Neural progenitor cell (in vitro differentiated cells): Measurements from ENCODE around the gene IL6. TPM values are rescaled to one million over a fixed set of nuclear protein-coding genes. Genes with fewer than 3 reads are reported as not detected.

ENCODE experiments used
- DNase-seq: peaks from one replicate; pipeline ENCODE4 v3.0.0-alpha.2; 2016; ENCODE audit warnings: low spot score
- H2AFZ ChIP-seq: fragments of 200-600 bp; sonication (generic); replicated peaks from 2 replicates; pipeline ENCODE4 v1.6.1; 2016; ENCODE audit warnings: antibody characterized with exemption
- H3F3A ChIP-seq: fragments of 200-600 bp; sonication (generic); 2 replicates; pipeline ENCODE4 v1.6.1; 2016; ENCODE audit warnings: antibody characterized with exemption, low read depth
- H3K27ac ChIP-seq: fragments of 200-600 bp; sonication (generic); 2 replicates; pipeline ENCODE4 v1.5.1; 2016; ENCODE audit warnings: mild to moderate bottlenecking
- H3K27me3 ChIP-seq: fragments of 200-600 bp; sonication (generic); 2 replicates; pipeline ENCODE4 v1.6.1; 2016; ENCODE audit warnings: mild to moderate bottlenecking, moderate library complexity
- H3K36me3 ChIP-seq: fragments of 200-600 bp; sonication (generic); 2 replicates; pipeline ENCODE4 v1.5.1; 2016
- H3K4me1 ChIP-seq: fragments of 200-600 bp; sonication (generic); 2 replicates; pipeline ENCODE4 v1.6.1; 2016; ENCODE audit warnings: mixed run types
- H3K4me2 ChIP-seq: fragments of 200-600 bp; sonication (generic); 2 replicates; pipeline ENCODE4 v1.6.1; 2016
- H3K4me3 ChIP-seq: fragments of 200-600 bp; sonication (generic); 2 replicates; pipeline ENCODE4 v1.5.1; 2016
- H3K79me2 ChIP-seq: fragments of 200-600 bp; sonication (generic); 2 replicates; pipeline ENCODE4 v1.6.1; 2016; ENCODE audit warnings: low read depth
- H3K9ac ChIP-seq: fragments of 200-600 bp; sonication (generic); 2 replicates; pipeline ENCODE4 v1.6.1; 2016
- H3K9me3 ChIP-seq: fragments of 200-600 bp; sonication (generic); 2 replicates; pipeline ENCODE4 v1.5.1; 2016; ENCODE audit warnings: low read depth
- H4K20me1 ChIP-seq: fragments of 200-600 bp; sonication (generic); 2 replicates; pipeline ENCODE4 v1.6.1; 2016; ENCODE audit warnings: low read depth
- H3K27ac Mint-ChIP-seq: 3 replicates; pipeline ENCODE4 v1.8.0; 2021; ENCODE audit warnings: mixed read lengths
- H3K27me3 Mint-ChIP-seq: 2 replicates; pipeline ENCODE4 v1.8.0; 2022; ENCODE audit warnings: low read depth, mild to moderate bottlenecking, inconsistent platforms, moderate library complexity, mixed read lengths; ENCODE audit not compliant: insufficient read depth
- H3K36me3 Mint-ChIP-seq: 3 replicates; pipeline ENCODE4 v1.8.0; 2021; ENCODE audit warnings: mixed read lengths
- H3K4me1 Mint-ChIP-seq: 3 replicates; pipeline ENCODE4 v1.8.0; 2021; ENCODE audit warnings: mixed read lengths
- H3K4me3 Mint-ChIP-seq: 3 replicates; pipeline ENCODE4 v1.8.0; 2021; ENCODE audit warnings: mild to moderate bottlenecking, moderate library complexity, mixed read lengths
- H3K9me3 Mint-ChIP-seq: 3 replicates; pipeline ENCODE4 v1.8.0; 2020; ENCODE audit warnings: mixed read lengths
- CTCF ChIP-seq: fragments of 200-600 bp; sonication (generic); IDR thresholded peaks from 2 replicates; pipeline ENCODE4 v1.5.1; 2017; ENCODE audit warnings: antibody characterized with exemption, mild to moderate bottlenecking
- EZH2 ChIP-seq: fragments of 200-600 bp; sonication (generic); IDR thresholded peaks from 2 replicates; pipeline ENCODE4 v1.6.1; 2017; ENCODE audit warnings: antibody characterized with exemption, mild to moderate bottlenecking, moderate library complexity
- EZH2phosphoT487 ChIP-seq: fragments of 200-600 bp; sonication (generic); IDR thresholded peaks from 2 replicates; pipeline ENCODE4 v1.6.1; 2017; ENCODE audit warnings: antibody characterized with exemption
- total RNA-seq: library from RNA; depleted of rRNA; stranded (reverse); fragments of >200 nt; gene quantifications from 2 replicates; pipeline ENCODE4 v1.2.3, GENCODE V29; 2015; ENCODE audit warnings: low replicate concordance

Gene IL6
- total RNA-seq, 1 donor from 2014 or later: not detected

GRCh38 chr7:22730921-22731654, 4.1 kb downstream of the IL6 start:
- H3K27ac Mint-ChIP-seq: no peak overlapping the region
- Histone ChIP-seq H3K79me2 (no peaks in the 10 kb centered on the region), H4K20me1 (no peaks in the 10 kb centered on the region), H3K36me3 (no peaks in the 10 kb centered on the region), H3K27me3 (peaks cover 17% of the 10 kb centered on the region), H3K4me3 (no peak overlapping the region), H2AFZ (no peak overlapping the region), H3F3A (no peaks in the 10 kb centered on the region), H3K9me3 (no peaks in the 10 kb centered on the region), H3K9ac (no peak overlapping the region), H3K27ac (no peak overlapping the region), H3K4me1 (no peaks in the 10 kb centered on the region), H3K4me2 (no peak overlapping the region)
- H3K9me3 Mint-ChIP-seq: no peaks in the 10 kb centered on the region
- H3K4me3 Mint-ChIP-seq: no peak overlapping the region
- TF ChIP-seq CTCF (no peak), EZH2 (no peak), EZH2phosphoT487 (no peak)
- H3K36me3 Mint-ChIP-seq: no peaks in the 10 kb centered on the region
- DNase-seq: no peak
- H3K27me3 Mint-ChIP-seq: peaks cover 2% of the 10 kb centered on the region
- H3K4me1 Mint-ChIP-seq: peaks cover 4% of the 10 kb centered on the region

DNA sequence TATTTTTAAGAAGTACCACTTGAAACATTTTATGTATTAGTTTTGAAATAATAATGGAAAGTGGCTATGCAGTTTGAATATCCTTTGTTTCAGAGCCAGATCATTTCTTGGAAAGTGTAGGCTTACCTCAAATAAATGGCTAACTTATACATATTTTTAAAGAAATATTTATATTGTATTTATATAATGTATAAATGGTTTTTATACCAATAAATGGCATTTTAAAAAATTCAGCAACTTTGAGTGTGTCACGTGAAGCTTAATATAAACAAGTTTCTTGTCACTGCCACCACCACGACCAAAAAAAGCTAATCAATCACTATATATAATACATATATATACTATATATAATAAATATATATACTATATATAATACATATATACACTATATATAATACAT, 4.8 kb downstream of the IL6 start:
- Mint-ChIP-seq H3K9me3 (no peaks in the 10 kb centered on the region), H3K27ac (no peak overlapping the region), H3K4me1 (peaks cover 2% of the 10 kb centered on the region), H3K27me3 (peaks cover 2% of the 10 kb centered on the region), H3K4me3 (no peak overlapping the region), H3K36me3 (no peaks in the 10 kb centered on the region)
- Histone ChIP-seq H3K27me3 (peaks cover 14% of the 10 kb centered on the region), H3K36me3 (no peaks in the 10 kb centered on the region), H4K20me1 (no peaks in the 10 kb centered on the region), H2AFZ (no peak overlapping the region), H3K9ac (no peak overlapping the region), H3K4me3 (no peak overlapping the region), H3K4me2 (no peak overlapping the region), H3K79me2 (no peaks in the 10 kb centered on the region), H3K27ac (no peak overlapping the region), H3F3A (no peaks in the 10 kb centered on the region), H3K9me3 (no peaks in the 10 kb centered on the region), H3K4me1 (no peaks in the 10 kb centered on the region)
- TF ChIP-seq CTCF: no peak
- no peak for TF ChIP-seq EZH2
- TF ChIP-seq EZH2phosphoT487: no peak
- no peak for DNase-seq

GRCh38 chr7:22732556-22733126, 5.6 kb downstream of the IL6 start:
- Histone ChIP-seq H3K36me3 (no peaks in the 10 kb centered on the region), H4K20me1 (no peaks in the 10 kb centered on the region), H3K4me2 (no peak overlapping the region), H3K9ac (no peak overlapping the region), H3K4me3 (no peak overlapping the region), H3K79me2 (no peaks in the 10 kb centered on the region), H3K27me3 (peaks cover 5% of the 10 kb centered on the region), H3K9me3 (no peaks in the 10 kb centered on the region), H3F3A (no peaks in the 10 kb centered on the region), H2AFZ (no peak overlapping the region), H3K27ac (no peak overlapping the region), H3K4me1 (no peaks in the 10 kb centered on the region)
- H3K27me3 Mint-ChIP-seq: peaks cover 2% of the 10 kb centered on the region
- H3K9me3 Mint-ChIP-seq: peaks cover 3% of the 10 kb centered on the region
- H3K27ac Mint-ChIP-seq: no peak overlapping the region
- no peaks in the 10 kb centered on the region for H3K36me3 Mint-ChIP-seq
- H3K4me3 Mint-ChIP-seq: no peak overlapping the region
- H3K4me1 Mint-ChIP-seq: no peaks in the 10 kb centered on the region
- TF ChIP-seq EZH2 (no peak), EZH2phosphoT487 (no peak), CTCF (peak; percentile 15)
- no peak for DNase-seq
